Neural progenitor cell (in vitro differentiated cells): Measurements from ENCODE around the gene NFE2L3. TPM values are rescaled to one million over a fixed set of nuclear protein-coding genes. Genes with fewer than 3 reads are reported as not detected.
A peak's percentile ranks its signal among the peaks of the same experiment; 100 is the strongest.
"Not testable (repeated sequence)": the region's sequence is repeated elsewhere in the genome, so short reads cannot be mapped to it uniquely, and the experiment has no call there.

ENCODE experiments used
- DNase-seq: peaks from one replicate; pipeline ENCODE4 v3.0.0-alpha.2; 2016; ENCODE audit warnings: low spot score
- H2AFZ ChIP-seq: fragments of 200-600 bp; sonication (generic); replicated peaks from 2 replicates; pipeline ENCODE4 v1.6.1; 2016; ENCODE audit warnings: antibody characterized with exemption
- H3F3A ChIP-seq: fragments of 200-600 bp; sonication (generic); 2 replicates; pipeline ENCODE4 v1.6.1; 2016; ENCODE audit warnings: antibody characterized with exemption, low read depth
- H3K27ac ChIP-seq: fragments of 200-600 bp; sonication (generic); 2 replicates; pipeline ENCODE4 v1.5.1; 2016; ENCODE audit warnings: mild to moderate bottlenecking
- H3K27me3 ChIP-seq: fragments of 200-600 bp; sonication (generic); 2 replicates; pipeline ENCODE4 v1.6.1; 2016; ENCODE audit warnings: mild to moderate bottlenecking, moderate library complexity
- H3K36me3 ChIP-seq: fragments of 200-600 bp; sonication (generic); 2 replicates; pipeline ENCODE4 v1.5.1; 2016
- H3K4me1 ChIP-seq: fragments of 200-600 bp; sonication (generic); 2 replicates; pipeline ENCODE4 v1.6.1; 2016; ENCODE audit warnings: mixed run types
- H3K4me2 ChIP-seq: fragments of 200-600 bp; sonication (generic); 2 replicates; pipeline ENCODE4 v1.6.1; 2016
- H3K4me3 ChIP-seq: fragments of 200-600 bp; sonication (generic); 2 replicates; pipeline ENCODE4 v1.5.1; 2016
- H3K79me2 ChIP-seq: fragments of 200-600 bp; sonication (generic); 2 replicates; pipeline ENCODE4 v1.6.1; 2016; ENCODE audit warnings: low read depth
- H3K9ac ChIP-seq: fragments of 200-600 bp; sonication (generic); 2 replicates; pipeline ENCODE4 v1.6.1; 2016
- H3K9me3 ChIP-seq: fragments of 200-600 bp; sonication (generic); 2 replicates; pipeline ENCODE4 v1.5.1; 2016; ENCODE audit warnings: low read depth
- H4K20me1 ChIP-seq: fragments of 200-600 bp; sonication (generic); 2 replicates; pipeline ENCODE4 v1.6.1; 2016; ENCODE audit warnings: low read depth
- H3K27ac Mint-ChIP-seq: 3 replicates; pipeline ENCODE4 v1.8.0; 2021; ENCODE audit warnings: mixed read lengths
- H3K27me3 Mint-ChIP-seq: 2 replicates; pipeline ENCODE4 v1.8.0; 2022; ENCODE audit warnings: low read depth, mild to moderate bottlenecking, inconsistent platforms, moderate library complexity, mixed read lengths; ENCODE audit not compliant: insufficient read depth
- H3K36me3 Mint-ChIP-seq: 3 replicates; pipeline ENCODE4 v1.8.0; 2021; ENCODE audit warnings: mixed read lengths
- H3K4me1 Mint-ChIP-seq: 3 replicates; pipeline ENCODE4 v1.8.0; 2021; ENCODE audit warnings: mixed read lengths
- H3K4me3 Mint-ChIP-seq: 3 replicates; pipeline ENCODE4 v1.8.0; 2021; ENCODE audit warnings: mild to moderate bottlenecking, moderate library complexity, mixed read lengths
- H3K9me3 Mint-ChIP-seq: 3 replicates; pipeline ENCODE4 v1.8.0; 2020; ENCODE audit warnings: mixed read lengths
- EZH2 ChIP-seq: fragments of 200-600 bp; sonication (generic); IDR thresholded peaks from 2 replicates; pipeline ENCODE4 v1.6.1; 2017; ENCODE audit warnings: antibody characterized with exemption, mild to moderate bottlenecking, moderate library complexity
- EZH2phosphoT487 ChIP-seq: fragments of 200-600 bp; sonication (generic); IDR thresholded peaks from 2 replicates; pipeline ENCODE4 v1.6.1; 2017; ENCODE audit warnings: antibody characterized with exemption
- total RNA-seq: library from RNA; depleted of rRNA; stranded (reverse); fragments of >200 nt; gene quantifications from 2 replicates; pipeline ENCODE4 v1.2.3, GENCODE V29; 2015; ENCODE audit warnings: low replicate concordance
- TF ChIP-seq, protein P1 (sequence below): fragments of 200-600 bp; sonication (generic); IDR thresholded peaks from 2 replicates; pipeline ENCODE4 v1.5.1; 2017; ENCODE audit warnings: antibody characterized with exemption, mild to moderate bottlenecking

NFE2L3 gene
- total RNA-seq, 1 donor from 2014 or later, result 6.2 TPM

DNA sequence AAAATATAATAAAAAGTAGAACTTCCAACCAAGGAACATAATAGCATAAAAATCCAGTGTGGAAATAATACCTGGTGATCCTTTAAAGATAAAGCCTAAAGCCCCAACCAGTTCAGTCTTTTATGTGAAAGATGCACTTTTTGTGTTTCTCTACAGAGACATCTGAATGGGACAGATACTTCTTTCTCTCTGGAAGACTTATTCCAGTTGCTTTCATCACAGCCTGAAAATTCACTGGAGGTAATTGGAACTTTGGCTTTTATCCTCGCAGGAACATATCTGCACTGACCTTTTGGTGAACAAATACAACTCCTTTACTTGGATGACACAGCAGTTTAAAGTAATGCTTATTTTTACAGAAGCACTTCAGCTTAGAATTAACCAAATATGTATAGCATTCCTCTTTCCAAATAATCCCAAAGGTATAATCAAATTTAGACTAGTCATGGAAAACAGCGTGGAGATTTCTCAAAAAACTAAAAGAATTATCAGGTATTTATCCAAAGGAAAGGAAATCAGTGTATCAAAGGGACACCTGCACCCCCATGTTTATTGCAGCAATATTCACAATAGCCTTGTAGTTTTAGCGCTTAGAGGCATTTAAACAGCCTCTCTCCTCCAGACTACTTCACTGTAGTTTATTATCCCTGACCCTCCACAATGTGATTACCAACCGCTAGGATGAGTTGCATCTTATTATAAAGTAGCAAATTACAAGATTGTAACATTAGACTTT lies 31.7 kb downstream of the NFE2L3 start:
- Histone ChIP-seq H3K27ac (peak overlapping the region; percentile 62), H3K9ac (no peak overlapping the region), H2AFZ (no peak overlapping the region), H3K27me3 (no peaks in the 10 kb centered on the region), H3K4me3 (no peak overlapping the region), H4K20me1 (peaks cover 28% of the 10 kb centered on the region), H3K9me3 (no peaks in the 10 kb centered on the region), H3K79me2 (peaks cover 10% of the 10 kb centered on the region), H3K4me2 (no peak overlapping the region), H3F3A (peaks cover 70% of the 10 kb centered on the region), H3K4me1 (no peaks in the 10 kb centered on the region), H3K36me3 (peaks cover under 1% of the 10 kb centered on the region)
- H3K27ac Mint-ChIP-seq, result no peak overlapping the region
- no peak for TF ChIP-seq EZH2phosphoT487
- TF ChIP-seq, protein P1, sequence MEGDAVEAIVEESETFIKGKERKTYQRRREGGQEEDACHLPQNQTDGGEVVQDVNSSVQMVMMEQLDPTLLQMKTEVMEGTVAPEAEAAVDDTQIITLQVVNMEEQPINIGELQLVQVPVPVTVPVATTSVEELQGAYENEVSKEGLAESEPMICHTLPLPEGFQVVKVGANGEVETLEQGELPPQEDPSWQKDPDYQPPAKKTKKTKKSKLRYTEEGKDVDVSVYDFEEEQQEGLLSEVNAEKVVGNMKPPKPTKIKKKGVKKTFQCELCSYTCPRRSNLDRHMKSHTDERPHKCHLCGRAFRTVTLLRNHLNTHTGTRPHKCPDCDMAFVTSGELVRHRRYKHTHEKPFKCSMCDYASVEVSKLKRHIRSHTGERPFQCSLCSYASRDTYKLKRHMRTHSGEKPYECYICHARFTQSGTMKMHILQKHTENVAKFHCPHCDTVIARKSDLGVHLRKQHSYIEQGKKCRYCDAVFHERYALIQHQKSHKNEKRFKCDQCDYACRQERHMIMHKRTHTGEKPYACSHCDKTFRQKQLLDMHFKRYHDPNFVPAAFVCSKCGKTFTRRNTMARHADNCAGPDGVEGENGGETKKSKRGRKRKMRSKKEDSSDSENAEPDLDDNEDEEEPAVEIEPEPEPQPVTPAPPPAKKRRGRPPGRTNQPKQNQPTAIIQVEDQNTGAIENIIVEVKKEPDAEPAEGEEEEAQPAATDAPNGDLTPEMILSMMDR, result no peak
- TF ChIP-seq EZH2, result no peak
- H3K36me3 Mint-ChIP-seq, result peaks cover 22% of the 10 kb centered on the region
- peaks cover 15% of the 10 kb centered on the region for H3K4me1 Mint-ChIP-seq
- DNase-seq, result no peak
- no peaks in the 10 kb centered on the region for H3K9me3 Mint-ChIP-seq
- no peak overlapping the region for H3K4me3 Mint-ChIP-seq
- peaks cover 5% of the 10 kb centered on the region for H3K27me3 Mint-ChIP-seq

DNA sequence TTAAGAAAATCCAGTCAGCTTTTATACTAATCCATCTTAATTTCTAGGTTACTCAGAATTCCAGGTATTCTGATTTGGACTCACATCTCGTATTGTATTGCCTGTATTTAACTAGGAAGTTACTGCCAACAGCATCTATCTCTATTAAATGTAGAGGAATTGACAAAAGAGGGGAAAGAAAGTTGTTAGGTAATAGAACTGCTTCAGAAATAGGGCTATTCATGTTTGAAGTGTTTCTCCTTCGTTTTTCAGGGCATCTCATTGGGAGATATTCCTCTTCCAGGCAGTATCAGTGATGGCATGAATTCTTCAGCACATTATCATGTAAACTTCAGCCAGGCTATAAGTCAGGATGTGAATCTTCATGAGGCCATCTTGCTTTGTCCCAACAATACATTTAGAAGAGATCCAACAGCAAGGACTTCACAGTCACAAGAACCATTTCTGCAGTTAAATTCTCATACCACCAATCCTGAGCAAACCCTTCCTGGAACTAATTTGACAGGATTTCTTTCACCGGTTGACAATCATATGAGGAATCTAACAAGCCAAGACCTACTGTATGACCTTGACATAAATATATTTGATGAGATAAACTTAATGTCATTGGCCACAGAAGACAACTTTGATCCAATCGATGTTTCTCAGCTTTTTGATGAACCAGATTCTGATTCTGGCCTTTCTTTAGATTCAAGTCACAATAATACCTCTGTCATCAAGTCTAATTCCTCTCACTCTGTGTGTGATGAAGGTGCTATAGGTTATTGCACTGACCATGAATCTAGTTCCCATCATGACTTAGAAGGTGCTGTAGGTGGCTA lies 32.5 kb downstream of the NFE2L3 start:
- not testable (repeated sequence) for H3K27ac Mint-ChIP-seq, H2AFZ ChIP-seq, H3K4me2 ChIP-seq, H3K4me3 ChIP-seq, H3K4me3 Mint-ChIP-seq, H3K9me3 ChIP-seq, H3K9me3 Mint-ChIP-seq, H3K36me3 ChIP-seq, H3K27me3 Mint-ChIP-seq, H3K27me3 ChIP-seq, H3K9ac ChIP-seq, DNase-seq, H3K4me1 ChIP-seq
- Histone ChIP-seq H3F3A (peaks cover 78% of the 10 kb centered on the region), H3K27ac (peak overlapping the region; percentile 62), H4K20me1 (peaks cover 36% of the 10 kb centered on the region), H3K79me2 (peaks cover 17% of the 10 kb centered on the region)
- Mint-ChIP-seq H3K4me1 (peaks cover 18% of the 10 kb centered on the region), H3K36me3 (peaks cover 28% of the 10 kb centered on the region)

DNA sequence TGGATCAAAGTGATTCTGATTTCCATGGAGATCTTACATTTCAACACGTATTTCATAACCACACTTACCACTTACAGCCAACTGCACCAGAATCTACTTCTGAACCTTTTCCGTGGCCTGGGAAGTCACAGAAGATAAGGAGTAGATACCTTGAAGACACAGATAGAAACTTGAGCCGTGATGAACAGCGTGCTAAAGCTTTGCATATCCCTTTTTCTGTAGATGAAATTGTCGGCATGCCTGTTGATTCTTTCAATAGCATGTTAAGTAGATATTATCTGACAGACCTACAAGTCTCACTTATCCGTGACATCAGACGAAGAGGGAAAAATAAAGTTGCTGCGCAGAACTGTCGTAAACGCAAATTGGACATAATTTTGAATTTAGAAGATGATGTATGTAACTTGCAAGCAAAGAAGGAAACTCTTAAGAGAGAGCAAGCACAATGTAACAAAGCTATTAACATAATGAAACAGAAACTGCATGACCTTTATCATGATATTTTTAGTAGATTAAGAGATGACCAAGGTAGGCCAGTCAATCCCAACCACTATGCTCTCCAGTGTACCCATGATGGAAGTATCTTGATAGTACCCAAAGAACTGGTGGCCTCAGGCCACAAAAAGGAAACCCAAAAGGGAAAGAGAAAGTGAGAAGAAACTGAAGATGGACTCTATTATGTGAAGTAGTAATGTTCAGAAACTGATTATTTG lies 33.3 kb downstream of the NFE2L3 start:
- Mint-ChIP-seq H3K9me3 (no peaks in the 10 kb centered on the region), H3K4me3 (no peak overlapping the region), H3K27ac (no peak overlapping the region), H3K27me3 (no peaks in the 10 kb centered on the region), H3K36me3 (peaks cover 33% of the 10 kb centered on the region), H3K4me1 (peaks cover 19% of the 10 kb centered on the region)
- Histone ChIP-seq H3K9me3 (no peaks in the 10 kb centered on the region), H3K4me1 (no peaks in the 10 kb centered on the region), H2AFZ (no peak overlapping the region), H3K79me2 (peaks cover 25% of the 10 kb centered on the region), H3K36me3 (peaks cover 15% of the 10 kb centered on the region), H3K9ac (no peak overlapping the region), H4K20me1 (peaks cover 44% of the 10 kb centered on the region), H3K27me3 (no peaks in the 10 kb centered on the region), H3K4me2 (no peak overlapping the region), H3K4me3 (no peak overlapping the region), H3K27ac (peak overlapping the region; percentile 59), H3F3A (peaks cover 86% of the 10 kb centered on the region)
- DNase-seq, result no peak
- no peak for TF ChIP-seq EZH2
- TF ChIP-seq EZH2phosphoT487, result no peak
- TF ChIP-seq, protein P1, result no peak
